Hepatocyte (in vitro differentiated cells): Measurements from ENCODE around the gene CMTM4.

ENCODE experiments used
- CTCF ChIP-seq: fragments of 200-600 bp; sonication (generic); IDR thresholded peaks from 2 replicates; pipeline ENCODE4 v1.5.1; 2016; ENCODE audit warnings: antibody characterized with exemption, mild to moderate bottlenecking; ENCODE audit not compliant: poor library complexity
- EZH2phosphoT487 ChIP-seq: fragments of 200-600 bp; sonication (generic); IDR thresholded peaks from one replicate; pipeline ENCODE4 v1.6.1; 2018; ENCODE audit warnings: antibody characterized with exemption, mild to moderate bottlenecking, low read depth, moderate library complexity; ENCODE audit not compliant: unreplicated experiment, severe bottlenecking

GRCh38 chr16:66596986-66597848, 99.3 kb downstream of the CMTM4 start:
- no peak for TF ChIP-seq CTCF
- TF ChIP-seq EZH2phosphoT487, result no peak
